Stimulated activated CD4-positive, alpha-beta T cell treated with anti-CD3 and anti-CD28 coated beads, TNF-alpha, amount 100 ng/mL, for 24 hours (primary cell): ENCODE results near the gene NUAK2.

Source experiments
- DNase-seq, 3 experiments: peaks; one replicate each; pipeline ENCODE4 v3.0.0-alpha.2; 2020; ENCODE audit warnings: low read depth in 3 of 3

Gene NUAK2

GRCh38 chr1:205257735-205258134 is 63.8 kb downstream of the NUAK2 start:
- DNase-seq, result no peak

DNA sequence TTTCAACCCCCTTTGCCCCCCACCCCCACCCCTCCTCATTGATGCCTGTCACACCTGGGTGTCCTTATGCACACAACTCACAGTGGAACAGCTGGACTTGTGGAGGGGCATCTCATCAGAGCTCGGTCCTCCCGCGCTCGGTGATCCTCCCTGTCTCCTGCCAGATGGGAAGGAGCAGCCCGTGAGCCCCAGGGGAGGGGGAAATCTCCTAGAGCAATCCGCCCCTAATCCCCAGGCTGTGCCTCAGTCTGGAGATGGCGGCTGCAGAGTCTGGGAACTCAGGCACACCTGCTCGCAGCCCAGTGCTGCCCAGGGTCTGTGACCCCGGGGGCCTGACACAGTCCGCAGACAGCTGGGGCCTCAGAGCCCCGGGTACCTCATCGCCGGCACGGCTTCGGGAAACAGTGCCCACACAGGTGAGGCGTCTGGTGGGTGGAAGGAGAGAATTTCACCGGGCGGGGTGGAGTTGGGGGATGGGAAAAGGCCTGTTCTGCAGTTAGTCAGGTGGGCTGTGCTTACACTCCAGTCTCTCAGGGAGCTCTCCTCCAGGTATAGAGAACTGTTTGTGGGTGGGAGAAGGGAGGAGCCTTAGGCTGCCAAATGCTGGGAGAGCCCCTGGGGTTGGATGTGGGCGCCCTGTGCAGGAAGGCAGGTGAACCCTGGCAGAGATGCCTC is 64.5 kb downstream of the NUAK2 start:
- DNase-seq, result no peak

GRCh38 chr1:205255941-205256780 is 65.4 kb downstream of the NUAK2 start:
- peak; percentile 66 to 87 (median 80) for DNase-seq
